SK-N-SH (cell line): ENCODE data around the gene EFCAB13. TPM values are rescaled to one million over a fixed set of nuclear protein-coding genes. Genes with fewer than 3 reads are reported as not detected.

Source experiments
- CTCF ChIA-PET: fragments of 300-600, 350-600 bp; formaldehyde crosslinking; extraction: SDS; loops from one replicate; lab custom pipeline; 2021; lab: Yijun Ruan, JAX
- POLR2A ChIA-PET: fragments of 350-600 bp; sonication (Branson Sonifier 250); formaldehyde crosslinking; extraction: SDS; loops from one replicate; lab custom pipeline; 2020; ENCODE audit warnings: antibody characterized with exemption, inconsistent platforms; lab: Yijun Ruan, JAX
- DNase-seq: peaks from one replicate; pipeline ENCODE4 v3.0.0; 2012
- H2AFZ ChIP-seq: fragments of 200-600 bp; sonication (generic); 2 replicates; pipeline ENCODE4 v1.8.1; 2016; ENCODE audit warnings: antibody characterized with exemption, mild to moderate bottlenecking, low read depth
- H3F3A ChIP-seq: fragments of 200-600 bp; sonication (generic); replicated peaks from 2 replicates; pipeline ENCODE3; 2016; ENCODE audit warnings: antibody characterized with exemption, mild to moderate bottlenecking; ENCODE audit not compliant: insufficient read depth
- H3K27ac ChIP-seq, 2 experiments: fragments of 200-500 bp in 1 of 2; fragments of 200-600 bp in 1 of 2; sonication (Bioruptor generic) in 1 of 2; sonication (generic), shearing (Covaris generic) in 1 of 2; 2 replicates each; pipeline versions ENCODE4 v1.5.1 to v1.6.1; 2014 to 2016; ENCODE audit warnings: low read depth in 2 of 2, inconsistent platforms in 1 of 2, low read length in 1 of 2, mild to moderate bottlenecking in 1 of 2, mixed read lengths in 1 of 2
- H3K27me3 ChIP-seq: fragments of 200-600 bp; sonication (generic), shearing (Covaris generic); 2 replicates; pipeline ENCODE4 v1.6.1; 2016; ENCODE audit warnings: mixed run types; ENCODE audit not compliant: insufficient read depth
- H3K36me3 ChIP-seq, 2 experiments: fragments of 200-500 bp in 1 of 2; fragments of 200-600 bp in 1 of 2; sonication (Bioruptor generic) in 1 of 2; sonication (generic) in 1 of 2; replicated peaks in 1 of 2; 2 replicates each; pipeline versions ENCODE3 to v1.5.1; 2014 to 2016; ENCODE audit warnings: low read length in 1 of 2, mild to moderate bottlenecking in 1 of 2; ENCODE audit not compliant: insufficient read depth in 2 of 2, control insufficient read depth in 1 of 2
- H3K4me1 ChIP-seq, 2 experiments: fragments of 200-500 bp in 1 of 2; fragments of 200-600 bp in 1 of 2; sonication (Bioruptor generic) in 1 of 2; sonication (generic), shearing (Covaris generic) in 1 of 2; 2 replicates each; pipeline versions ENCODE4 v1.5.1 to v1.6.1; 2014 to 2016; ENCODE audit warnings: low read depth in 1 of 2, low read length in 1 of 2, mixed run types in 1 of 2; ENCODE audit not compliant: insufficient read depth in 2 of 2, control insufficient read depth in 1 of 2
- H3K4me2 ChIP-seq: fragments of 200-600 bp; sonication (generic), shearing (Covaris generic); 2 replicates; pipeline ENCODE4 v1.6.1; 2017; ENCODE audit warnings: mixed run types
- H3K4me3 ChIP-seq, 2 experiments: fragments of 200-500 bp in 1 of 2; fragments of 200-600 bp in 1 of 2; sonication (Bioruptor generic) in 1 of 2; sonication (generic), shearing (Covaris generic) in 1 of 2; 2 replicates each; pipeline versions ENCODE4 v1.5.1 to v1.8.1; 2014 to 2016; ENCODE audit warnings: low read depth in 2 of 2, inconsistent platforms in 1 of 2, low read length in 1 of 2, mild to moderate bottlenecking in 1 of 2, mixed read lengths in 1 of 2, moderate library complexity in 1 of 2
- H3K79me2 ChIP-seq: fragments of 200-600 bp; sonication (generic); 2 replicates; pipeline ENCODE4 v1.8.1; 2017; ENCODE audit warnings: mild to moderate bottlenecking; ENCODE audit not compliant: insufficient read depth
- H3K9ac ChIP-seq: fragments of 200-600 bp; sonication (generic); 2 replicates; pipeline ENCODE4 v1.6.1; 2017; ENCODE audit warnings: mixed run types
- H3K9me2 ChIP-seq: fragments of 200-600 bp; sonication (generic); 2 replicates; pipeline ENCODE4 v1.6.1; 2017; ENCODE audit warnings: mixed run types
- H3K9me3 ChIP-seq: fragments of 200-600 bp; sonication (generic); 2 replicates; pipeline ENCODE4 v1.6.1; 2017; ENCODE audit warnings: mixed run types, mild to moderate bottlenecking, moderate library complexity
- H4K20me1 ChIP-seq: fragments of 200-600 bp; sonication (generic); 2 replicates; pipeline ENCODE4 v1.6.1; 2017; ENCODE audit warnings: mild to moderate bottlenecking, mixed run types; ENCODE audit not compliant: insufficient read depth
- ELF1 ChIP-seq: IDR thresholded peaks from 2 replicates; pipeline ENCODE4 v1.4.0; 2012
- EP300 ChIP-seq, 2 experiments: IDR thresholded peaks; 2 replicates each; pipeline versions ENCODE4 v1.4.0 to v1.6.1; 2012; ENCODE audit warnings: borderline replicate concordance in 1 of 2, low read depth in 1 of 2, low read length in 1 of 2
- FOSL2 ChIP-seq: IDR thresholded peaks from 2 replicates; pipeline ENCODE4 v1.4.0; 2012; ENCODE audit warnings: low read depth, mild to moderate bottlenecking, moderate library complexity, borderline replicate concordance
- FOXM1 ChIP-seq: IDR thresholded peaks from 2 replicates; pipeline ENCODE4 v1.4.0; 2012; ENCODE audit warnings: low read depth, mild to moderate bottlenecking
- GABPA ChIP-seq: IDR thresholded peaks from 2 replicates; pipeline ENCODE4 v1.4.0; 2012; ENCODE audit warnings: low read depth, mild to moderate bottlenecking
- MEF2A ChIP-seq: IDR thresholded peaks from 2 replicates; pipeline ENCODE4 v1.4.0; 2012; ENCODE audit warnings: low read depth, borderline replicate concordance
- MXI1 ChIP-seq: IDR thresholded peaks from 2 replicates; pipeline ENCODE4 v1.6.1; 2012; ENCODE audit warnings: mild to moderate bottlenecking, low read depth, low read length, improper control_type of control experiment
- RCOR1 ChIP-seq: fragments of 150-350 bp; IDR thresholded peaks from 2 replicates; pipeline ENCODE4 v1.6.1; 2017; ENCODE audit warnings: antibody characterized with exemption, low read length
- REST ChIP-seq: IDR thresholded peaks from 2 replicates; pipeline ENCODE4 v1.6.1; 2012; ENCODE audit warnings: mild to moderate bottlenecking, low read depth, low read length, moderate library complexity
- RFX5 ChIP-seq: IDR thresholded peaks from 2 replicates; pipeline ENCODE4 v1.6.1; 2012; ENCODE audit warnings: mild to moderate bottlenecking, improper control_type of control experiment, low read length
- TCF12 ChIP-seq: IDR thresholded peaks from 2 replicates; pipeline ENCODE4 v1.4.0; 2012
- USF2 ChIP-seq: fragments of 150-350 bp; IDR thresholded peaks from 2 replicates; pipeline ENCODE4 v1.6.1; 2017; ENCODE audit warnings: antibody characterized with exemption, low read length, low read depth, borderline replicate concordance
- WGBS: methylation state at CpG from one replicate; pipeline ENCODE4 v1.1.6; 2017; ENCODE audit warnings: low lambda C conversion rate; 5-methylcytosine and 5-hydroxymethylcytosine counted together
- polyA plus RNA-seq, 3 experiments: library from polyadenylated mRNA; depleted of rRNA; stranded (reverse); fragments of >200 nt; gene quantifications; 2 replicates each; pipeline ENCODE4 v1.2.3, GENCODE V29; 2012

Gene EFCAB13
- polyA plus RNA-seq, 1 of the 3 experiments (the other 2 are of a cell fraction): 0.16 TPM

- DNase-seq: no peak
- 85% methylated on average over 3 of the region's 3 CpGs for WGBS
- H3K9me2 ChIP-seq: no peaks in the 10 kb centered on the region
Observed at GRCh38 chr17:47338026-47338425, 14.3 kb downstream of the EFCAB13 start.

GRCh38 chr17:47352848-47353247 is 29.1 kb downstream of the EFCAB13 start:
- Histone ChIP-seq H3K36me3 (no peaks in the 10 kb centered on the region), H3K27me3 (no peaks in the 10 kb centered on the region), H3K79me2 (no peaks in the 10 kb centered on the region), H2AFZ (no peak overlapping the region), H4K20me1 (no peaks in the 10 kb centered on the region), H3K4me2 (no peak overlapping the region), H3K4me3 (no peak overlapping the region), H3K9me3 (no peaks in the 10 kb centered on the region), H3F3A (no peaks in the 10 kb centered on the region), H3K4me1 (no peaks in the 10 kb centered on the region)
- DNase-seq: no peak
- TF ChIP-seq ELF1: no peak
- no peak for TF ChIP-seq RCOR1
- TF ChIP-seq RFX5: no peak
- TF ChIP-seq GABPA: no peak
- TF ChIP-seq EP300 (IDR thresholded peaks at IDR 0.05; ENCODE audit: borderline replicate concordance in 1 of 2, low read depth in 1 of 2, low read length in 1 of 2): no peak
- no peak for TF ChIP-seq TCF12
- no peak for TF ChIP-seq USF2
- no peak for TF ChIP-seq MXI1
- TF ChIP-seq, all 33 proteins: peak for 0
- H3K27ac ChIP-seq: no peak overlapping the region
- WGBS: 64% methylated on average over 1 of the region's 1 CpG
- CTCF ChIA-PET: interaction anchor here (0.6 to 1.3 kb wide), 2 partner anchors 10 to 23 kb away, joined by 3 to 4 read pairs; no protein-coding TSS in a partner anchor
- POLR2A ChIA-PET: no interaction called here
- no peak overlapping the region for H3K9ac ChIP-seq
- H3K9me2 ChIP-seq: no peaks in the 10 kb centered on the region

More at GRCh38 chr17:47338026-47338425, 14.3 kb downstream of the EFCAB13 start:
- Histone ChIP-seq H3K79me2 (no peaks in the 10 kb centered on the region), H3K9ac (no peak overlapping the region), H3K27ac (no peak overlapping the region), H3F3A (no peaks in the 10 kb centered on the region), H3K4me2 (no peak overlapping the region), H3K9me3 (peaks cover 7% of the 10 kb centered on the region; the same call in 1 of the 2 replicates), H3K27me3 (no peaks in the 10 kb centered on the region), H4K20me1 (no peaks in the 10 kb centered on the region), H3K4me1 (no peaks in the 10 kb centered on the region), H3K36me3 (peaks cover 0 to 3% of the 10 kb centered on the region in 2 experiments), H3K4me3 (no peak overlapping the region), H2AFZ (no peak overlapping the region)
- ChIA-PET CTCF (interaction anchor here (0.8 kb wide), 1 partner anchor 23 kb away, joined by 3 read pairs; no protein-coding TSS in a partner anchor), POLR2A (no interaction called here)
- TF ChIP-seq MXI1: no peak

GRCh38 chr17:47358652-47359051 is 34.9 kb downstream of the EFCAB13 start:
- Histone ChIP-seq H3F3A (no peaks in the 10 kb centered on the region), H3K9ac (no peak overlapping the region), H3K4me2 (no peak overlapping the region), H3K79me2 (no peaks in the 10 kb centered on the region), H3K27ac (no peak overlapping the region), H3K9me2 (no peaks in the 10 kb centered on the region), H2AFZ (no peak overlapping the region), H3K27me3 (no peaks in the 10 kb centered on the region), H4K20me1 (no peaks in the 10 kb centered on the region), H3K9me3 (no peaks in the 10 kb centered on the region), H3K36me3 (no peaks in the 10 kb centered on the region), H3K4me3 (no peak overlapping the region), H3K4me1 (no peaks in the 10 kb centered on the region)
- DNase-seq: no peak
- CTCF ChIA-PET: no interaction called here
- no peak for TF ChIP-seq EP300 (IDR thresholded peaks at IDR 0.05; ENCODE audit: borderline replicate concordance in 1 of 2, low read depth in 1 of 2, low read length in 1 of 2)
- TF ChIP-seq REST: no peak
- TF ChIP-seq FOXM1: no peak
- TF ChIP-seq MEF2A: no peak
- no peak for TF ChIP-seq FOSL2
- WGBS: 57% methylated on average over 1 of the region's 1 CpG
- POLR2A ChIA-PET: no interaction called here
